HG03095 (cell line): ENCODE results near the gene CYSRT1.

ENCODE experiments used
- ATAC-seq: cut with Tn5 transposase; IDR thresholded peaks from one replicate; pipeline ENCODE4 v1.9.1; 2021; ENCODE audit warnings: moderate library complexity; ENCODE audit not compliant: unreplicated experiment

CYSRT1 gene

DNA sequence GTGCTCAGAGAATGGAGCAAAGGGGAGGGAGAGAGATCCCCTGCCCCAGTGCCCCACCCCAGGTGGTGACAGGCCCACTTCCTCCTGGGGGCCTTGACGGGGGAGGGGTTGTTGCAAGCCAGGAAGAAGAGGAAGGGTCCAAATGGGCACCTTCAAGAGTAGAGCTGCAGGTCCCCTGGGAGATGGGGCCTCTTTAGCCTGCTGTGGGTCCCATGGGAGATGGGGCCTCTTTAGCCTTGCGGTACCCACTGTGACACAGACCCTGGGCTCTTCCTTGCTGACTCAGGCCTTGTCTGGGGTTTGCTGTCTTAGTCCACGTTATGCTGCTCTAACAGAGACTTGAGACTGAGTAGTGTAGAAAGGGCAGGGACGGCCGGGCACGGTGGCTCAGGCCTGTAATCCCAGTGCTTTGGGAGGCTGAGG lies 43.0 kb downstream of the CYSRT1 start:
- ATAC-seq: no peak

DNA sequence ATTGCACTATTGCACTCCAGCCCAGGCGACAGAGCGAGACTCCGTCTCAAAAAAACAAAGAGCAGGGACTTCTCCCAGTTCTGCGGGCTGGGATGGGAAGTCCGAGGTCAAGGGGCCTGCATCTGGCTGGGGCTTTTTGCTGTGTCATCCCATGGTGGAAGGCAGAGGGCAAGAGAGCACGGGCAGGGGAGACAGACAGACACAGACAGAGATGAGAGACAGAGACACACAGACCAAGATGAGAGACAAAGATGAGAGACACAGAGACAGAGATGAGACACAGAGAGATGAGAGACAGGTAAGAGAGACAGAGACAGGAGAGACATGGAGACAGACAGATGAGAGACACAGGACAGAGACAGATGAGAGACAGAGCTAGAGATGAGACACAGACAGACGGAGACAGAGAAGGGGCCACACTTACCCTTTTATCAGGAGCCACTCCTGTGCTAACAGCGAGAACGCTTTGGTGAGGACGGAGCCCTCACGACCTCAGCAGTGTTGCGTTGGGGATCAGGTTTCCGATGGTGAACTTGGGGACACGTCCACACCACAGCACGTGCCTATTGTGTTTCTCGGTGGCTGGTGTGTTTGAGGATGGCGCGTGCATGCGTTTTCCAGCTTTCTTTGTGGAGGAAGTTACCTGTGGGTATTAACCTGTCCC lies 43.7 kb downstream of the CYSRT1 start:
- ATAC-seq: no peak

DNA sequence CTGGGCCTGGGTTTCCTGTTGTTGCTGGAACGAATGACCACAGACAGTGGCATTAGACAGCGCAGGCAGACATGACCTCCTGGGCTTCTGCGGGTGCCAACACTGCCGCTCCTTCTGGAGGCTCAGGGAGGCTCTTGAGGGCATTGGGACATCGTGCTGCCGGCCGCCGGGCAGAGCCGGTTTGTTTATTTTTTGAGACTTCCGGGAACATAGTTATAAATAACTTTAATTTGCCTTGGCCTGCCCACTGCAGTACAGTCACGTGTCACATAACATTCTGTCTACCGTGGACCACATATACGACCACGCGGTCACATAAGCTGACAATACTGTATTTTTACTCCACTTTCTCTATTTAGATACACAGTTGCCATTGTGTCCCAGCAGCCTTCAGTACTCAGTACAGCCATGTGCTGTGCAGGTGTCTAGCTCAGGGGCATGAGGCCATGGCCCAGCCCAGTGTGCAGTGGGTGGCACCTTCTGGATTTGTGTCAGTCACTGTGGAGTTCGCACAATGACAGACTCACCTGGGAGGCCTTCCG lies 44.3 kb downstream of the CYSRT1 start:
- no peak for ATAC-seq

DNA sequence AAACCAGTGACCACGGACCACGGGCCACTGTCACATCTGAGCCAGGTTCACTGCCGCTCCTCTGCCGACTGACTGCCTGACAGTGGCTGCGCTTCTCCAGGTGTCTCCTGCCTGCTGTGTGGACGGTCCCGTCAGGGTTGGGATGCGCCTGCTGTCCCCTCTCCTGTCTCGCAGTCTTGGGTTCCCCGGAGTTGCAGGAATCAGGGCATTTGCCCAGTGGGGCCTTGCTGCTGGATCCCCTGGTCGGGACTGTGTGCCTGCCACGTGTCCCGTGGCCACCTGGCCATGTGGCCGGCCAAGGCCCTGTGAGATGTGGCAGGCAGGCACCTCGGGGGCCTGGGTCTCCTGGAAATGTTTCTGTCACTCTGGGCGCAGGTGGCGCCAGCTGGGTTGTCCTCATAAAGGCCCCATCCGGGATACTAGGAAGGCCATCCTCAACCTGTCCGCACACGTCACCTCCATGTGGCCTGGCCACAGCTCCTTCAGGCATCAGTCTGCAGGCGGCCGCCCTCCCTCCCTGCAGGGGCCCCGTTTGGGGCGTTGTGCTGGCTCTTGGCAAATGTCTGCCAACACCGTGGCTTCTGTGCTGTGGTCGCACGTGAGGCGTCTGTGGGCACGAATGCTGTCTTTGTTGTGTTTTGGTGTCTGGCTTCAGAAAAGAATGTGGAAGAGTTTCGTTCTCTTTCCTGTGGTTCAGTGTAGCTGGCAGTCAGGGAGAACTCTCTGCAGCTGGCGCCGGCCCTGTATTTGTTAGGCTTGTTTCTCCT lies 46.1 kb downstream of the CYSRT1 start:
- no peak for ATAC-seq

DNA sequence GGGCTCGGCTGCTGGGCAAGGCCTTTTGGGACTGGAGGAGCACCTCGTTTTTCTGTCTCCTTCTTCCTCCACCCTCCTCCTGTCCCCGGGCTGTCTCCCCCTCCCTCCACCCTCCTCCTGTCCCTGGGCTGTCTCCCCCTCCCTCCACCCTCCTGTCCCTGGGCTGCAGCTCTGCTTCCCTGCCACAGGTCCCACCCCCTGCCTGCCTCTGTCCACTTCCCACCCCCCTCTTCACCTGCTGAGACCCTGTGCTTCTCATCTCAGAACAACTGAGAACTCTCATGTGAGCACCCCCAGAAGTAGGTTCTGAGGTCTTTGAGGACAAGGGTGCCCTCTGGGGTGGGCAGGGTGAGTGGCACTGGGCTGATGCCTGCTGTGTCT lies 46.7 kb downstream of the CYSRT1 start:
- no peak for ATAC-seq

DNA sequence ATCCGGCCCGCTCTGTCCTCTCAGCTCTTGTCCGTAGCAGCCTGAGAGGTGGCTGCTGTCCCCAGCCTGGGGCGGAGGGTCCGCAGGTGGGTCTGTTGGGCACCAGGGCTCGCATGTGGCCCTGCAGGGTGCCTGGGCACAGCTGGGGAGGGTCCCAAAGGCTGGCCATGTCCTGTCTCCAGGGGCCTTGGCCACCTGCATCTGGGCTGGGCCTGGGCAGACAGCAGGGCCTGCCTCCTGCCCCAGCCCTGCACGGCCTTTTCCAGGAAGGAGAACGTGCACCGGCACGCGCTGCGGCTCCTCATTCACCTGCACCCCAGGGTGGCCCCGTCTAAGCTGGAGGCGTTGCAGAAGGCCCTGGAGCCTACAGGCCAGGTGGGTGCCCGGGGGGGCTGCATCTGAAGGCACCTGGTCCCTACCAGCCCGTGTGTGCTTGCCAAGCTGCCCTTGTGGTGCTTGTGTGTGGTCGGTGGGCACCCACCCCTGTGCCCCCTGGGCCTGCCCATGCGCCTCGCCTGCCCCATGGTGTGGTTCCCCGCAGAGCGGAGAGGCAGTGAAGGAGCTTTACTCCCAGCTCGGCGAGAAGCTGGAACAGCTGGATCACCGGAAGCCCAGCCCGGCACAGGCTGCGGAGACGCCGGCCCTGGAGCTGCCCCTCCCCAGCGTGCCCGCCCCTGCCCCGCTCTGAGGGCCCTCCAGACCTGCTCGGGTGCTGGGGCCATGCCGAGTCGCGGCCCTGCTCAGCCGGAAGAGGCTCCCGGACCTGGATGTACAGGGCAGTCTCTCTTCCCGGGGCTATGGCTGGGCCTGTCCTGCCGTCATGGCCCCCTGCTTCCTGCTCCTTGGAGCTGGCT lies 47.5 kb downstream of the CYSRT1 start:
- no peak for ATAC-seq

DNA sequence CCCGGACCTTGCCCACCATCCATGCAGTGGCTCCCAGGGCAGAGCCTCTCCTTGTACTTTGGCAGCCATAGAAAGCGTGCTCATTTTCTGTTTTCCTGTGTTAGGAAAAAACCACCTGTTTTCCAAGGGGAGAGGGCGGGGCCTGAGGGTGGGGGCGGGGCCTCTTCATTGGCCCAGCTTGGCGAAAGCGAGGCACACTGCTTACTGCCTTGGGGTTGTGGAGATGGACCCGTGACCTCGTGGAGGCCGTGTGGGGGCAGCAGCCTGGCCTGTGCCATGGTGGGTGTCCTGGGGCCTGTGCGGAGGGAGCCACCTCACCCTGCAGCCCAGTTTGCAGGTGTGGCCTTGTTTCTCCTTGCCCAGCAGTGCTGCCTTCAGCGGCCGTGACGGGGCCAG lies 48.1 kb downstream of the CYSRT1 start:
- no peak for ATAC-seq

DNA sequence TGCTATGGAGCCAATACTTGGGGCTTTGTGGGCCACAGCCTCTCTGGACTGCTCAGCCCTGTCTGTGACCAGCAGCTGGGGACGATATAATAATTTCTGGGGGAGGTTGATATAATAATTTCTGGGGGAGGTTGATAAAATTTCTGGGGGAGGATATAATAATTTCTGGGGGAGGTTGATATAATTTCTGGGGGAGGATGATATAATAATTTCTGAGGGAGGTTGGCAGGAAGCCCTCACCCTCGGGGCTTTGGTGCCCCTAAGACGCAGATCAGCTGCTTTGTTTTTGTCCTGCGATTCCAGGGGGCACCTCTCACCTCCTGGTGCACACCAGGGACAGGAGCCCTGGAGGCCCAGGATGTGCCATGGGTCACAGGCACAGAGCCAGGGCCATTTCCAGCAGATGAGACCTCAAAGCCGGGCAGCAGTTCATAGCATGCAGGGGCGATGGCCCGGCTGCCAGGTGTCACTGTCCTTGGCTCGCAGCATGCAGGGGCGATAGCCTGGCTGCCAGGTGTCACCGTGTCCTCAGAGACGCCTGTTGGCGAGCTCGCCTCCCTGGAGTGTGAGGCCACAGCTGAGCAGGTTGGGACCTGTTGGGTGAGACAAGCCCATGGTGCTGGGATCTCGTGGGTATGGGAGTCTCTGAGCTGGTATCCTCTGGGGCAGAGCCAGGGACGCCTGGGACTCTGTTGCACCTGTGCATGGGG lies 48.8 kb downstream of the CYSRT1 start:
- ATAC-seq: no peak

DNA sequence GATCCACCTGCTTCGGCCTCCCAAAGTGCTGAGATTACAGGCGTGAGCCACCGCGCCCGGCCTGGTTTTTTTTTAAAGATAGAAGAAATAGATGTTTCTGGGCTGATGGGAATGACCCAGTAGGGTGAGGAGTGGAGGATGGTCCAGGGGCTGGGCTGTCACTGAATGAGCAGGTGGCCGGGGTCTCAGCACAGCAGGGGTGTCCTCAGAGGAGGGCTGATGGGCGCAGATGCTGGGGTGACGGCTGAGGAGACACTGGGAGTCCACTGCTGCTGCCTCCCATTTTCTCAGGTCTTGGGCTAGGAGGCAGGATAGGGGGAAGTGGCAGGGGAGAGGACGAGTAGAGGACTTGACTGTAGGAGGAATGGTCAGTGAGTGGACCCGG lies 50.2 kb downstream of the CYSRT1 start:
- ATAC-seq: no peak
